HepG2 (cell line): ENCODE data around the gene DNPEP. TPM values are rescaled to one million over a fixed set of nuclear protein-coding genes. Genes with fewer than 3 reads are reported as not detected.

Source experiments
- EP300 ChIP-seq, 3 experiments: sonication (generic) in 1 of 3; formaldehyde crosslinking in 1 of 3; IDR thresholded peaks; 2 replicates each; pipeline versions ENCODE4 v1.5.1 to v1.6.1; 2011 to 2020; ENCODE audit warnings: low read depth in 2 of 3, low read length in 2 of 3, borderline replicate concordance in 1 of 3, improper control_type of control experiment in 1 of 3, mild to moderate bottlenecking in 1 of 3, missing genetic modification reagents in 1 of 3, moderate library complexity in 1 of 3
- ESRRA ChIP-seq: sonication (generic); formaldehyde crosslinking; IDR thresholded peaks from 2 replicates; pipeline ENCODE4 v1.5.1; 2020; ENCODE audit warnings: mild to moderate bottlenecking, low read depth, missing genetic modification reagents
- FOSL1 ChIP-seq: sonication (generic); formaldehyde crosslinking; IDR thresholded peaks from 2 replicates; pipeline ENCODE4 v1.9.0; 2021; ENCODE audit warnings: missing genetic modification reagents, borderline replicate concordance
- FOXC1 ChIP-seq: sonication (generic); formaldehyde crosslinking; IDR thresholded peaks from 2 replicates; pipeline ENCODE4 v1.8.0; 2022; ENCODE audit warnings: mild to moderate bottlenecking, missing genetic modification reagents, borderline replicate concordance
- FOXJ3 ChIP-seq: sonication (generic); formaldehyde crosslinking; IDR thresholded peaks from 2 replicates; pipeline ENCODE4 v1.4.0; 2020; ENCODE audit warnings: missing genetic modification reagents, mild to moderate bottlenecking, borderline replicate concordance
- GTF2F1 ChIP-seq: fragments of 150-350 bp; IDR thresholded peaks from 2 replicates; pipeline ENCODE4 v1.6.1; 2014; ENCODE audit warnings: low read length
- HDAC1 ChIP-seq: sonication (generic); formaldehyde crosslinking; IDR thresholded peaks from 2 replicates; pipeline ENCODE4 v1.5.1; 2020; ENCODE audit warnings: mild to moderate bottlenecking, missing genetic modification reagents
- HIVEP1 ChIP-seq: sonication (generic); formaldehyde crosslinking; IDR thresholded peaks from 2 replicates; pipeline ENCODE4 v1.4.0; 2020; ENCODE audit warnings: mild to moderate bottlenecking, missing genetic modification reagents
- IKZF4 ChIP-seq: sonication (generic); formaldehyde crosslinking; IDR thresholded peaks from 2 replicates; pipeline ENCODE4 v1.5.1; 2020; ENCODE audit warnings: borderline replicate concordance, mild to moderate bottlenecking, low read depth, missing genetic modification reagents; ENCODE audit errors: not compliant biosample characterization
- NFKBIZ ChIP-seq: IDR thresholded peaks from 2 replicates; pipeline ENCODE4 v1.6.1; 2018; ENCODE audit warnings: missing genetic modification reagents, missing compliant biosample characterization
- PHF20 ChIP-seq: sonication (generic); formaldehyde crosslinking; IDR thresholded peaks from 2 replicates; pipeline ENCODE4 v1.5.0; 2020; ENCODE audit warnings: mild to moderate bottlenecking, missing genetic modification reagents
- POGK ChIP-seq: sonication (generic); formaldehyde crosslinking; conservative IDR thresholded peaks from 2 replicates; pipeline ENCODE4 v1.8.0; 2022; ENCODE audit warnings: mild to moderate bottlenecking, moderate library complexity, missing genetic modification reagents
- SOX13 ChIP-seq, 3 experiments: fragments of 450-650 bp in 1 of 3; sonication (generic) in 1 of 3; formaldehyde crosslinking in 1 of 3; IDR thresholded peaks in 2 of 3; conservative IDR thresholded peaks in 1 of 3; 2 replicates each; pipeline versions ENCODE4 v1.5.0 to v1.6.1; 2016 to 2020; ENCODE audit warnings: antibody characterized with exemption in 1 of 3, mild to moderate bottlenecking in 1 of 3, missing compliant biosample characterization in 1 of 3, missing genetic modification reagents in 1 of 3, moderate library complexity in 1 of 3
- SUZ12 ChIP-seq: fragments of 150-350 bp; IDR thresholded peaks from 2 replicates; pipeline ENCODE4 v1.6.1; 2014; ENCODE audit warnings: low read depth, low read length
- TBX2 ChIP-seq: sonication (generic); formaldehyde crosslinking; IDR thresholded peaks from 2 replicates; pipeline ENCODE4 v1.5.0; 2020; ENCODE audit warnings: missing genetic modification reagents, mild to moderate bottlenecking, borderline replicate concordance
- THAP7 ChIP-seq: sonication (generic); formaldehyde crosslinking; IDR thresholded peaks from 2 replicates; pipeline ENCODE4 v1.8.1; 2023; ENCODE audit warnings: mild to moderate bottlenecking, missing genetic modification reagents
- ZMAT3 ChIP-seq: sonication (generic); formaldehyde crosslinking; conservative IDR thresholded peaks from 2 replicates; pipeline ENCODE4 v1.7.0; 2021; ENCODE audit warnings: missing genetic modification reagents
- ZMYM3 ChIP-seq: sonication (generic); formaldehyde crosslinking; IDR thresholded peaks from 2 replicates; pipeline ENCODE4 v1.5.1; 2020; ENCODE audit warnings: mild to moderate bottlenecking, missing genetic modification reagents
- ZNF282 ChIP-seq: fragments of 450-650 bp; IDR thresholded peaks from 2 replicates; pipeline ENCODE4 v1.6.1; 2018; ENCODE audit not compliant: partially characterized antibody
- ZNF841 ChIP-seq: sonication (generic); formaldehyde crosslinking; IDR thresholded peaks from 2 replicates; pipeline ENCODE4 v1.8.1; 2023; ENCODE audit warnings: missing genetic modification reagents, borderline replicate concordance
- polyA plus RNA-seq, 8 experiments: library from polyadenylated mRNA; depleted of rRNA in 3 of 8; stranded (reverse) in 7 of 8; unstranded in 1 of 8; fragments of >200 nt; fragmentation: Illumina TruSeq in 4 of 8; extraction: Trizol in 4 of 8; gene quantifications; 2 replicates each; pipeline versions ENCODE4 v1.2.1 to v1.2.3, GENCODE V29; 2011 to 2016; ENCODE audit warnings: low read depth in 4 of 8, missing spikeins in 1 of 8, mixed read lengths in 1 of 8; ENCODE audit not compliant: insufficient read depth in 1 of 8
- total RNA-seq, 5 experiments: library from RNA; depleted of rRNA; stranded (reverse); fragments of >200 nt; fragmentation: Illumina TruSeq; extraction: Trizol; gene quantifications; 2 replicates each; pipeline ENCODE4 v1.2.3, GENCODE V29; 2016; ENCODE audit warnings: low read depth in 1 of 5
- TF ChIP-seq, protein P1 (sequence below): sonication (generic); formaldehyde crosslinking; IDR thresholded peaks from 2 replicates; pipeline ENCODE4 v1.8.1; 2022; ENCODE audit warnings: low read depth, mild to moderate bottlenecking, missing genetic modification reagents
- TF ChIP-seq, protein P2 (sequence below): sonication (generic); formaldehyde crosslinking; IDR thresholded peaks from 2 replicates; pipeline ENCODE4 v1.5.1; 2020; ENCODE audit warnings: missing genetic modification reagents, mild to moderate bottlenecking, borderline replicate concordance

Gene DNPEP
- total and polyA plus RNA-seq, 2 of the 13 experiments (the other 11 are each of a cell fraction or from before 2014, with no cell fraction given) = 104 to 109 TPM

DNA sequence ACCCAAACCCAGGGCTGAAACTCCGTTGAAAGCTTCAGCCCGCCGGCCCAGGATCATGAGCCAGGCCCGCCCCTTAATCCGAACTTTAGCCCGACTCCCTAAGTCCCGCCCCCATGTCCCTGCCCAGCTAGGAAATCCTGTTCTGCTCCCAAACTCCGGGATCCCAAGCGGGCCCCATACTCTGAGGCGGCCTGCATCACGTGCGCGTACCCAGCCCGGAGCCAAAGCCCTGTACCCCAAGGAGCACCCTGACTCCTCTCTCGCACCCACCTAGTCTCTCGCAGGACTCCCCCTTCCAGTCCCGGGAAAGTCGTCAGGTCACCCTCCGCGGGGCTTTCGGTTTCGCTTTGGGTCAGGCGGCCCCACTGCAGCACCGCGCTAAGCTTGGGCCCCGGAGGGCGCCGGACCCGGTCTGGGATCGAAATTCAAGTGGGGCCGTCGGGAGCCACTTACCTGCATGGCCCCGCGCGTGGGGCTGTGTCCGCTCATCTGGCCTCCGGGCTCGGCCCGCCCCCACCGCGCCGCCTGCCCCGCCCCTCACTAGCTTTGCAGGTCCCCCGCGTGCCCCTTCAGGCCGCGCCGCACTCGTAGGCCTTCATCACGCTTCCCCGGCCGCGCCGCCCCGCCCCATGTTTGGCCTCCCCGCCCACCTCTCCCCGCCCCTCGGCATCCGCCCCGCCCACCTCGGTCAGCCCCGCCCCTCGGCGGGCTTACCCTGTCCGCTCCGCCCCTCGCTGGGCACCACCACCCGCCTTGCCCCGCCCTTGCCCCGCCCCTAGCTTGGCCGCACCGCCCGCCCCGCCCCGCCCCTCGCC is at the start of gene DNPEP (continued):
- TF ChIP-seq, protein P1, sequence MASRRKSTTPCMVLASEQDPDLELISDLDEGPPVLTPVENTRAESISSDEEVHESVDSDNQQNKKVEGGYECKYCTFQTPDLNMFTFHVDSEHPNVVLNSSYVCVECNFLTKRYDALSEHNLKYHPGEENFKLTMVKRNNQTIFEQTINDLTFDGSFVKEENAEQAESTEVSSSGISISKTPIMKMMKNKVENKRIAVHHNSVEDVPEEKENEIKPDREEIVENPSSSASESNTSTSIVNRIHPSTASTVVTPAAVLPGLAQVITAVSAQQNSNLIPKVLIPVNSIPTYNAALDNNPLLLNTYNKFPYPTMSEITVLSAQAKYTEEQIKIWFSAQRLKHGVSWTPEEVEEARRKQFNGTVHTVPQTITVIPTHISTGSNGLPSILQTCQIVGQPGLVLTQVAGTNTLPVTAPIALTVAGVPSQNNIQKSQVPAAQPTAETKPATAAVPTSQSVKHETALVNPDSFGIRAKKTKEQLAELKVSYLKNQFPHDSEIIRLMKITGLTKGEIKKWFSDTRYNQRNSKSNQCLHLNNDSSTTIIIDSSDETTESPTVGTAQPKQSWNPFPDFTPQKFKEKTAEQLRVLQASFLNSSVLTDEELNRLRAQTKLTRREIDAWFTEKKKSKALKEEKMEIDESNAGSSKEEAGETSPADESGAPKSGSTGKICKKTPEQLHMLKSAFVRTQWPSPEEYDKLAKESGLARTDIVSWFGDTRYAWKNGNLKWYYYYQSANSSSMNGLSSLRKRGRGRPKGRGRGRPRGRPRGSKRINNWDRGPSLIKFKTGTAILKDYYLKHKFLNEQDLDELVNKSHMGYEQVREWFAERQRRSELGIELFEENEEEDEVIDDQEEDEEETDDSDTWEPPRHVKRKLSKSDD (CRISPR knock-in tag) = no peak
- TF ChIP-seq IKZF4 (CRISPR knock-in tag) (peak; percentile 74), FOSL1 (no peak), HDAC1 (peak; percentile 69), HIVEP1 (peak; percentile 92), FOXC1 (CRISPR knock-in tag) (peak; percentile 69; the same call in 1 of the 2 replicates), POGK (CRISPR knock-in tag) (no peak), PHF20 (peak; percentile 47), THAP7 (CRISPR knock-in tag) (0 out of 2 replicates have a peak, but pooled peaks have one; percentile 53), TBX2 (CRISPR knock-in tag) (peak; percentile 64), EP300 (IDR thresholded peaks at IDR 0.05; ENCODE audit: low read depth in 2 of 2, low read length in 2 of 2) (no peak; a peak in 1 of 4 replicates), EP300 (CRISPR knock-in tag; IDR thresholded peaks at IDR 0.05; ENCODE audit: borderline replicate concordance) (peak; percentile 25; the same call in 1 of the 2 replicates), NFKBIZ (CRISPR knock-in tag) (no peak), ZNF841 (CRISPR knock-in tag) (no peak), GTF2F1 (no peak), SUZ12 (no peak), FOXJ3 (CRISPR knock-in tag) (no peak), SOX13 (IDR thresholded peaks at IDR 0.05) (peak; percentile 31; the same call in 1 of the 2 replicates), SOX13 (CRISPR knock-in tag; conservative IDR thresholded peaks at IDR 0.05 in 1 of 2, IDR thresholded peaks at IDR 0.05 in 1 of 2) (peak in 1 of 2 experiments; percentile 28; a peak in 2 of 4 replicates), ESRRA (CRISPR knock-in tag) (no peak; the same call in 1 of the 2 replicates), ZMAT3 (CRISPR knock-in tag) (peak; percentile 76), ZNF282 (no peak), ZMYM3 (no peak)
- TF ChIP-seq, protein P2, sequence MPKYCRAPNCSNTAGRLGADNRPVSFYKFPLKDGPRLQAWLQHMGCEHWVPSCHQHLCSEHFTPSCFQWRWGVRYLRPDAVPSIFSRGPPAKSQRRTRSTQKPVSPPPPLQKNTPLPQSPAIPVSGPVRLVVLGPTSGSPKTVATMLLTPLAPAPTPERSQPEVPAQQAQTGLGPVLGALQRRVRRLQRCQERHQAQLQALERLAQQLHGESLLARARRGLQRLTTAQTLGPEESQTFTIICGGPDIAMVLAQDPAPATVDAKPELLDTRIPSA (CRISPR knock-in tag) = peak; percentile 87; the same call in 1 of the 2 replicates
